IPS-18c (cell line): Measurements from ENCODE around the gene CYP2D6.
"Not testable (repeated sequence)": the region's sequence is repeated elsewhere in the genome, so short reads cannot be mapped to it uniquely, and the experiment has no call there.

Experiments used
- H3K4me3 ChIP-seq: 2 replicates; pipeline ENCODE4 v1.7.0; 2013; ENCODE audit warnings: low read depth, mild to moderate bottlenecking, low read length, moderate library complexity; ENCODE audit not compliant: insufficient read depth
- H3K9me3 ChIP-seq: one replicate; pipeline ENCODE4 v1.6.1; 2013; ENCODE audit warnings: mild to moderate bottlenecking, low read length, moderate library complexity; ENCODE audit not compliant: control insufficient read depth, insufficient read depth

CYP2D6 gene

GRCh38 chr22:42142771-42143461, 12.3 kb upstream of the CYP2D6 start:
- Histone ChIP-seq H3K4me3 (no peak overlapping the region), H3K9me3 (no peaks in the 10 kb centered on the region)

GRCh38 chr22:42141307-42142057, 10.9 kb upstream of the CYP2D6 start:
- H3K9me3 ChIP-seq, H3K4me3 ChIP-seq: not testable (repeated sequence)

GRCh38 chr22:42140153-42140552, 9.5 kb upstream of the CYP2D6 start:
- H3K4me3 ChIP-seq, result not testable (repeated sequence)

GRCh38 chr22:42139508-42139907, 8.9 kb upstream of the CYP2D6 start:
- H3K9me3 ChIP-seq, H3K4me3 ChIP-seq: not testable (repeated sequence)

More at GRCh38 chr22:42140153-42140552, 9.5 kb upstream of the CYP2D6 start:
- H3K9me3 ChIP-seq, result not testable (repeated sequence)

- H3K9me3 ChIP-seq, result no peaks in the 10 kb centered on the region
- H3K4me3 ChIP-seq, result no peak overlapping the region
Observed at GRCh38 chr22:42138972-42139371, 8.4 kb upstream of the CYP2D6 start.

GRCh38 chr22:42138122-42138770, 7.6 kb upstream of the CYP2D6 start:
- Histone ChIP-seq H3K4me3 (no peak overlapping the region), H3K9me3 (peaks cover under 1% of the 10 kb centered on the region)

GRCh38 chr22:42135688-42136087, 5.1 kb upstream of the CYP2D6 start:
- H3K9me3 ChIP-seq, H3K4me3 ChIP-seq: not testable (repeated sequence)

GRCh38 chr22:42134100-42135020, 3.8 kb upstream of the CYP2D6 start:
- Histone ChIP-seq H3K9me3 (peaks cover 2% of the 10 kb centered on the region), H3K4me3 (no peak overlapping the region)

- peaks cover 2% of the 10 kb centered on the region for H3K9me3 ChIP-seq
- H3K4me3 ChIP-seq, result no peak overlapping the region
Observed at GRCh38 chr22:42132457-42132856, 1.8 kb upstream of the CYP2D6 start.

- Histone ChIP-seq H3K4me3 (no peak overlapping the region), H3K9me3 (peaks cover 5% of the 10 kb centered on the region)
Observed at GRCh38 chr22:42131562-42131961, 952 bp upstream of the CYP2D6 start.

GRCh38 chr22:42130182-42130581, 428 bp downstream of the CYP2D6 start:
- H3K9me3 ChIP-seq, H3K4me3 ChIP-seq: not testable (repeated sequence)

- H3K4me3 ChIP-seq, H3K9me3 ChIP-seq: not testable (repeated sequence)
Observed at GRCh38 chr22:42128776-42129694, 1.6 kb downstream of the CYP2D6 start.

GRCh38 chr22:42128007-42128406, 2.6 kb downstream of the CYP2D6 start:
- H3K4me3 ChIP-seq, H3K9me3 ChIP-seq: not testable (repeated sequence)

- H3K4me3 ChIP-seq, result no peak overlapping the region
- H3K9me3 ChIP-seq, result peaks cover 2% of the 10 kb centered on the region
Observed at GRCh38 chr22:42127606-42128005, 3.0 kb downstream of the CYP2D6 start.

GRCh38 chr22:42123529-42123928, 7.1 kb downstream of the CYP2D6 start:
- not testable (repeated sequence) for H3K9me3 ChIP-seq

GRCh38 chr22:42120231-42121021, 10.2 kb downstream of the CYP2D6 start:
- H3K9me3 ChIP-seq, H3K4me3 ChIP-seq: not testable (repeated sequence)

More at GRCh38 chr22:42123529-42123928, 7.1 kb downstream of the CYP2D6 start:
- not testable (repeated sequence) for H3K4me3 ChIP-seq
